IMR-90 (cell line): ENCODE data around the gene MYCBP2. TPM values are rescaled to one million over a fixed set of nuclear protein-coding genes. Genes with fewer than 3 reads are reported as not detected.

Source experiments
- ATAC-seq: fragments of 200-7000 bp; cut with Tn5 transposase; 2 replicates; pipeline ENCODE4 v1.9.1; 2020; ENCODE audit warnings: low read depth, mild to moderate bottlenecking, moderate library complexity
- BruUV-seq: library from RNA; stranded (reverse); fragments of 400-500 nt; replicated peaks from 2 replicates; lab custom pipeline; 2021; lab: Mats Ljungman, UMichigan
- CTCF ChIA-PET: fragments of 300-600 bp; formaldehyde crosslinking; extraction: SDS; loops from one replicate; lab custom pipeline; 2021; ENCODE audit warnings: antibody characterized with exemption; lab: Yijun Ruan, JAX
- POLR2A ChIA-PET: fragments of 300-600 bp; sonication (Branson Sonifier 250); formaldehyde crosslinking; loops from one replicate; lab custom pipeline; 2022; ENCODE audit warnings: antibody characterized with exemption; ENCODE audit not compliant: unreplicated experiment; lab: Charles Lee
- DNase-seq: peaks from one replicate; pipeline ENCODE4 v3.0.0; 2013
- H2AFZ ChIP-seq: replicated peaks from 2 replicates; pipeline ENCODE3; 2013; ENCODE audit warnings: low read length, mild to moderate bottlenecking; ENCODE audit not compliant: poor library complexity
- H2AK5ac ChIP-seq: 2 replicates; pipeline ENCODE4 v1.6.1; 2013; ENCODE audit warnings: low read depth, low read length, inconsistent platforms
- H2AK9ac ChIP-seq: replicated peaks from 2 replicates; pipeline ENCODE3; 2013; ENCODE audit warnings: mild to moderate bottlenecking, low read depth, low read length, moderate library complexity; ENCODE audit not compliant: poor library complexity
- H2BK120ac ChIP-seq: 2 replicates; pipeline ENCODE4 v1.6.1; 2013; ENCODE audit warnings: low read depth, low read length, inconsistent platforms
- H2BK15ac ChIP-seq: 3 replicates; pipeline ENCODE4 v1.6.1; 2013; ENCODE audit warnings: low read depth, low read length, inconsistent platforms
- H2BK20ac ChIP-seq: 2 replicates; pipeline ENCODE4 v1.6.1; 2013; ENCODE audit warnings: low read depth, mild to moderate bottlenecking, inconsistent platforms, low read length, moderate library complexity
- H2BK5ac ChIP-seq: 2 replicates; pipeline ENCODE4 v1.6.1; 2013; ENCODE audit warnings: mild to moderate bottlenecking, low read depth, low read length, inconsistent platforms; ENCODE audit not compliant: poor library complexity, severe bottlenecking
- H3K14ac ChIP-seq: replicated peaks from 2 replicates; pipeline ENCODE4 v1.6.1; 2013; ENCODE audit warnings: low read depth, low read length, inconsistent platforms
- H3K18ac ChIP-seq: 2 replicates; pipeline ENCODE4 v1.6.1; 2013; ENCODE audit warnings: low read depth, low read length, control low read depth
- H3K23ac ChIP-seq: 2 replicates; pipeline ENCODE4 v1.6.1; 2013; ENCODE audit warnings: low read depth, low read length, inconsistent platforms
- H3K27ac ChIP-seq: 2 replicates; pipeline ENCODE4 v1.5.1; 2013; ENCODE audit warnings: mild to moderate bottlenecking, control low read depth, low read length; ENCODE audit not compliant: insufficient read depth
- H3K27me3 ChIP-seq: 2 replicates; pipeline ENCODE4 v1.6.1; 2013; ENCODE audit warnings: low read length; ENCODE audit not compliant: control insufficient read depth, insufficient read depth
- H3K36me3 ChIP-seq: 2 replicates; pipeline ENCODE4 v1.6.1; 2013; ENCODE audit warnings: low read length, mixed read lengths; ENCODE audit not compliant: control insufficient read depth, insufficient read depth
- H3K4ac ChIP-seq: 2 replicates; pipeline ENCODE4 v1.6.1; 2013; ENCODE audit warnings: low read depth, low read length, inconsistent platforms
- H3K4me1 ChIP-seq: 2 replicates; pipeline ENCODE4 v1.6.1; 2013; ENCODE audit warnings: low read length, mixed read lengths; ENCODE audit not compliant: control insufficient read depth, insufficient read depth
- H3K4me2 ChIP-seq: 2 replicates; pipeline ENCODE4 v1.6.1; 2013; ENCODE audit warnings: low read depth, mild to moderate bottlenecking, control low read depth, low read length, moderate library complexity
- H3K4me3 ChIP-seq: 2 replicates; pipeline ENCODE4 v1.5.1; 2013; ENCODE audit warnings: low read depth, mild to moderate bottlenecking, control low read depth, low read length, moderate library complexity; ENCODE audit not compliant: insufficient read depth
- H3K56ac ChIP-seq: 2 replicates; pipeline ENCODE4 v1.6.1; 2013; ENCODE audit warnings: low read length, inconsistent platforms; ENCODE audit not compliant: insufficient read depth; ENCODE audit errors: extremely low read depth
- H3K79me1 ChIP-seq, 2 experiments: 2 replicates each; pipeline ENCODE4 v1.6.1; 2013; ENCODE audit warnings: low read length in 2 of 2, inconsistent platforms in 1 of 2, low read depth in 1 of 2
- H3K9ac ChIP-seq: 2 replicates; pipeline ENCODE4 v1.6.1; 2013; ENCODE audit warnings: low read depth, low read length, control low read depth
- H3K9me1 ChIP-seq: 2 replicates; pipeline ENCODE4 v1.6.1; 2013; ENCODE audit warnings: low read length, inconsistent platforms; ENCODE audit not compliant: insufficient read depth
- H3K9me3 ChIP-seq: 2 replicates; pipeline ENCODE4 v1.6.1; 2013; ENCODE audit warnings: low read length; ENCODE audit not compliant: control insufficient read depth, insufficient read depth
- H4K20me1 ChIP-seq: 2 replicates; pipeline ENCODE4 v1.6.1; 2013; ENCODE audit warnings: low read length, inconsistent platforms; ENCODE audit not compliant: insufficient read depth
- H4K5ac ChIP-seq: 2 replicates; pipeline ENCODE4 v1.6.1; 2013; ENCODE audit warnings: mild to moderate bottlenecking, low read depth, low read length, control low read depth
- H4K8ac ChIP-seq, 2 experiments: 2 replicates each; pipeline ENCODE4 v1.6.1; 2013; ENCODE audit warnings: low read depth in 2 of 2, low read length in 2 of 2, control low read depth in 1 of 2, inconsistent platforms in 1 of 2
- H4K91ac ChIP-seq: 2 replicates; pipeline ENCODE4 v1.6.1; 2013; ENCODE audit warnings: low read depth, low read length, inconsistent platforms; ENCODE audit not compliant: insufficient read depth
- BHLHE40 ChIP-seq: fragments of 150-350 bp; IDR thresholded peaks from 2 replicates; pipeline ENCODE4 v1.6.1; 2016; ENCODE audit warnings: mild to moderate bottlenecking, low read depth, low read length
- CEBPB ChIP-seq: IDR thresholded peaks from 2 replicates; pipeline ENCODE4 v1.6.1; 2012; ENCODE audit warnings: low read depth, low read length, improper control_type of control experiment
- CHD1 ChIP-seq: IDR thresholded peaks from 2 replicates; pipeline ENCODE4 v1.6.1; 2012; ENCODE audit warnings: low read depth, low read length, improper control_type of control experiment
- CTCF ChIP-seq: conservative IDR thresholded peaks from 2 replicates; pipeline ENCODE4 v1.5.1; 2012; ENCODE audit warnings: mild to moderate bottlenecking, low read depth, low read length, improper control_type of control experiment
- ELK1 ChIP-seq: fragments of 150-350 bp; IDR thresholded peaks from 2 replicates; pipeline ENCODE4 v1.6.1; 2016; ENCODE audit warnings: low read depth, mild to moderate bottlenecking, low read length, moderate library complexity, borderline replicate concordance
- FOS ChIP-seq: fragments of 150-350 bp; IDR thresholded peaks from 2 replicates; pipeline ENCODE4 v1.6.1; 2016; ENCODE audit warnings: low read depth, low read length
- MAFK ChIP-seq: IDR thresholded peaks from 2 replicates; pipeline ENCODE4 v1.6.1; 2012; ENCODE audit warnings: low read depth, low read length, improper control_type of control experiment
- MAZ ChIP-seq: IDR thresholded peaks from 2 replicates; pipeline ENCODE4 v1.6.1; 2012; ENCODE audit warnings: low read depth, mild to moderate bottlenecking, low read length, improper control_type of control experiment, moderate library complexity, borderline replicate concordance
- MXI1 ChIP-seq: IDR thresholded peaks from 2 replicates; pipeline ENCODE4 v1.6.1; 2012; ENCODE audit warnings: low read depth, mild to moderate bottlenecking, low read length, moderate library complexity, borderline replicate concordance
- NFE2L2 ChIP-seq: fragments of 150-350 bp; IDR thresholded peaks from 2 replicates; pipeline ENCODE4 v1.6.1; 2016; ENCODE audit warnings: low read depth, mild to moderate bottlenecking, low read length
- POLR2A ChIP-seq: IDR thresholded peaks from 2 replicates; pipeline ENCODE4 v1.6.1; 2012; ENCODE audit warnings: mild to moderate bottlenecking, low read depth, low read length
- RAD21 ChIP-seq: IDR thresholded peaks from 2 replicates; pipeline ENCODE4 v1.6.1; 2012; ENCODE audit warnings: low read length, improper control_type of control experiment
- RCOR1 ChIP-seq: IDR thresholded peaks from 2 replicates; pipeline ENCODE4 v1.6.1; 2012; ENCODE audit warnings: mild to moderate bottlenecking, low read length, improper control_type of control experiment; ENCODE audit not compliant: insufficient replicate concordance
- RFX5 ChIP-seq: IDR thresholded peaks from 2 replicates; pipeline ENCODE4 v1.8.0; 2012; ENCODE audit warnings: low read depth, mild to moderate bottlenecking, low read length, moderate library complexity
- SMC3 ChIP-seq: fragments of 150-350 bp; IDR thresholded peaks from 2 replicates; pipeline ENCODE4 v1.6.1; 2016; ENCODE audit warnings: low read depth, mild to moderate bottlenecking, antibody characterized with exemption, low read length, moderate library complexity
- USF2 ChIP-seq: fragments of 150-350 bp; IDR thresholded peaks from 2 replicates; pipeline ENCODE4 v1.6.1; 2017; ENCODE audit warnings: mild to moderate bottlenecking, antibody characterized with exemption, low read length, low read depth
- dilution Hi-C: fragments of 300-500 bp; cut with HindIII; formaldehyde crosslinking; loops from one replicate; pipeline ENCODE4 v1.14.3; 2018; ENCODE audit warnings: low sequenced_read_pairs; ENCODE audit not compliant: unreplicated experiment
- in situ Hi-C: fragments of 300-500 bp; cut with MboI; formaldehyde crosslinking; loops from 3 replicates; pipeline ENCODE4 v1.14.3; 2019; ENCODE audit warnings: low sequenced_read_pairs, inconsistent platforms, mixed read lengths
- intact Hi-C: fragments of 100-400 bp; cut with micrococcal nuclease; formaldehyde crosslinking; loops from 2 replicates; pipeline ENCODE4 v1.10.0; 2022
- polyA plus RNA-seq, 3 experiments: library from polyadenylated mRNA; depleted of rRNA; stranded (reverse); fragments of >200 nt; gene quantifications; 2 replicates each; pipeline ENCODE4 v1.2.3, GENCODE V29; 2012; ENCODE audit warnings: low replicate concordance in 1 of 3
- total RNA-seq: library from RNA; depleted of rRNA; stranded (reverse); fragments of >200 nt; gene quantifications from 2 replicates; pipeline ENCODE4 v1.2.3, GENCODE V29; 2012

The MYCBP2 gene
- total and polyA plus RNA-seq, 2 of the 4 experiments (the other 2 are of a cell fraction): 20.1 to 43.2 TPM

- Histone ChIP-seq H3K14ac (no peak overlapping the region), H3K9me1 (peaks cover 3% of the 10 kb centered on the region; the same call in 1 of the 2 replicates), H3K36me3 (peaks cover 14% of the 10 kb centered on the region), H4K8ac (no peak overlapping the region), H3K9me3 (no peaks in the 10 kb centered on the region), H3K56ac (no peak overlapping the region), H3K79me1 (peaks cover 0 to 8% of the 10 kb centered on the region in 2 experiments; a peak in 1 of 4 replicates), H2AK9ac (no peak overlapping the region), H2BK15ac (no peak overlapping the region), H3K4me2 (no peak overlapping the region), H3K27ac (no peak overlapping the region), H2AFZ (no peak overlapping the region), H2BK120ac (no peak overlapping the region), H3K4me1 (peaks cover 3% of the 10 kb centered on the region; the same call in 1 of the 2 replicates), H3K9ac (no peak overlapping the region), H2BK5ac (no peak overlapping the region), H4K91ac (no peak overlapping the region), H3K18ac (no peak overlapping the region), H3K27me3 (no peaks in the 10 kb centered on the region), H3K4me3 (no peak overlapping the region), H3K23ac (no peak overlapping the region), H2BK20ac (no peak overlapping the region), H2AK5ac (no peak overlapping the region), H4K5ac (no peak overlapping the region), H4K20me1 (peaks cover 3% of the 10 kb centered on the region; the same call in 1 of the 2 replicates), H3K4ac (no peak overlapping the region)
- POLR2A ChIA-PET: interaction anchor here (0.5 kb wide), 1 partner anchor 37 kb away, joined by 6 read pairs; no protein-coding TSS in a partner anchor
- intact Hi-C loops (no loop called here), in situ Hi-C loops (no loop called here), dilution Hi-C loops (no loop called here)
- no TSS peak for BruUV-seq
- CTCF ChIA-PET: no interaction called here
- ATAC-seq (no peak), DNase-seq (peak; percentile 55)
- TF ChIP-seq MXI1 (no peak), MAFK (no peak), SMC3 (no peak), FOS (no peak), RCOR1 (no peak), USF2 (no peak), MAZ (no peak), CEBPB (no peak), RFX5 (no peak), ELK1 (no peak), BHLHE40 (no peak), RAD21 (no peak), CHD1 (no peak), POLR2A (no peak), NFE2L2 (no peak), CTCF (no peak)
Measured at GRCh38 chr13:77139306-77139705, 187.6 kb downstream of the MYCBP2 start.
